Activated T-cell treated with anti-CD3 and anti-CD28 coated beads for 48 hours (primary cell): ENCODE results near the gene IL25.
"Not testable (repeated sequence)": the region's sequence is repeated elsewhere in the genome, so short reads cannot be mapped to it uniquely, and the experiment has no call there.

Experiments used
- DNase-seq: peaks from one replicate; pipeline ENCODE4 v3.0.0-alpha.2; 2020; ENCODE audit warnings: low read depth

The IL25 gene

DNA sequence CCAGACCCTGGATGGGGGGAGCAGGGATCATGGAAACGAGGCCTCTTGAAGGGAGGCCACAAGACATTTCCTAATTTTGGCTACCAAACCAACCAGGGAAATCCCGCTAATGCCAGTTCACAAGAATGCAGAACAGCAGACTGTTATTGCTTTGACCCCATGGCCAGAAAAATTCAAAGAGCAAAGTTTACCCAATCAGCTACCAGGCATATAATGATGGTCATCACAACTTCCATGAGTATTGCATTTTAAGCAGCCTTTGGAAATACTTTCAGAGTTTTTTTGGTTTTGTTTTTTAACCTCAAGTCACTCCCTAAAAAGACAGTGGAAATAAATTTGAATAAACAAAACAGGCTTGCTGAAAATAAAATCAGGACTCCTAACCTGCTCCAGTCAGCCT, at the start of gene IL25:
Gene IL25, plus strand, starts transcription at position 301 of the 400 bp plus-strand sequence.
- no peak for DNase-seq

DNA sequence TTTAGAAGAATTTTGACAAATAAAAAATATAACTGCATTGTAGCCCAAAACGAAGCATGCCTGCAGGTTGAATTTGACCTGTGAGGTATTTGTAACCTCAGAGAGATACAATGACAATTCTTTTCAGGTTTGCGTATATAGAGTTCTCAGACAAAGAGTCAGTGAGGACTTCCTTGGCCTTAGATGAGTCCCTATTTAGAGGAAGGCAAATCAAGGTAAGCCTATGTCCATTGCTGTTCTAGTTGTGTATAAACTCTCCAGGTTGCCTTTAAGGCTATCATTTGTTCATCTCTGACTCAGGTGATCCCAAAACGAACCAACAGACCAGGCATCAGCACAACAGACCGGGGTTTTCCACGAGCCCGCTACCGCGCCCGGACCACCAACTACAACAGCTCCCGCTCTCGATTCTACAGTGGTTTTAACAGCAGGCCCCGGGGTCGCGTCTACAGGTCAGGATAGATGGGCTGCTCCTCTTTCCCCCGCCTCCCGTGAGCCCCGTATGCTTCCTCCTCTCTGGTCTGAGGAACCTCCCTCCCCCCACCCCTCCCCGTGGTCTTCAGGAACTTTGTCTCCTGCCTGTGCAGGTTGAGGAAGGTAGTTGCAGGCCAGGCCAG, 48.7 kb upstream of the IL25 start:
- no peak for DNase-seq

DNA sequence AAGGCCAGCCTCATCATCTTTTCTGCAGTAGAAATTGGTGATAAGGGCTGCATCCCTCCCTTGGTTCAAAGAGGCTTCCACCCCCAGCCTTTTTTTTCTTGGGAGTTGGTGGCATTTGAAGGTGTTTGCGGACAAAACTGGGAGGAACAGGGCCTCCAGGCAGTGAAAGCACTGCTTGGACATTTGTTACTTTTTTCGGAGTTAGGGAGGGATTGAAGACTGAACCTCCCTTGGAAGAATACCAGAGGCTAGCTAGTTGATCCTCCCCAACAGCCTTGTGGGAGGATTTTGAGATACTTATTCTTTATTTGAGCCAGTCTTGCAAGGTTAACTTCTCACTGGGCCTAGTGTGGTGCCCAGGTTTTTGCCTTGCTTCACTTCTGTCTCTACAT, 48.2 kb upstream of the IL25 start:
- DNase-seq = no peak

DNA sequence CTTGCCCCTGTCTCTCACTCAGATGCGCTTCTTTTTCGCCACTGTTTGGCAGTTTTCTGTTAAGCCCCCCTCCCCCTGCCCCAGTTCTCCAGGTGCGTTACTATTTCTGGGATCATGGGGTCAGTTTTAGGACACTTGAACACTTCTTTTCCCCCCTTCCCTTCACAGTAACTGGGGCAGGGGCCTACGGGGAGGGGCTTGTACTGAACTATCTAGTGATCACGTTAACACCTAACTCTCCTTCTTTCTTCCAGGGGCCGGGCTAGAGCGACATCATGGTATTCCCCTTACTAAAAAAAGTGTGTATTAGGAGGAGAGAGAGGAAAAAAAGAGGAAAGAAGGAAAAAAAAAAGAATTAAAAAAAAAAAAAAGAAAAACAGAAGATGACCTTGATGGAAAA, 47.6 kb upstream of the IL25 start:
- DNase-seq = no peak

DNA sequence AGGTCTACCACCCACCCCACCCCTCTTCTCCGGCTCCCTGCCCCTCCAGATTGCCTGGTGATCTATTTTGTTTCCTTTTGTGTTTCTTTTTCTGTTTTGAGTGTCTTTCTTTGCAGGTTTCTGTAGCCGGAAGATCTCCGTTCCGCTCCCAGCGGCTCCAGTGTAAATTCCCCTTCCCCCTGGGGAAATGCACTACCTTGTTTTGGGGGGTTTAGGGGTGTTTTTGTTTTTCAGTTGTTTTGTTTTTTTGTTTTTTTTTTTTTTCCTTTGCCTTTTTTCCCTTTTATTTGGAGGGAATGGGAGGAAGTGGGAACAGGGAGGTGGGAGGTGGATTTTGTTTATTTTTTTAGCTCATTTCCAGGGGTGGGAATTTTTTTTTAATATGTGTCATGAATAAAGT, 46.9 kb upstream of the IL25 start:
- DNase-seq = not testable (repeated sequence)

DNA sequence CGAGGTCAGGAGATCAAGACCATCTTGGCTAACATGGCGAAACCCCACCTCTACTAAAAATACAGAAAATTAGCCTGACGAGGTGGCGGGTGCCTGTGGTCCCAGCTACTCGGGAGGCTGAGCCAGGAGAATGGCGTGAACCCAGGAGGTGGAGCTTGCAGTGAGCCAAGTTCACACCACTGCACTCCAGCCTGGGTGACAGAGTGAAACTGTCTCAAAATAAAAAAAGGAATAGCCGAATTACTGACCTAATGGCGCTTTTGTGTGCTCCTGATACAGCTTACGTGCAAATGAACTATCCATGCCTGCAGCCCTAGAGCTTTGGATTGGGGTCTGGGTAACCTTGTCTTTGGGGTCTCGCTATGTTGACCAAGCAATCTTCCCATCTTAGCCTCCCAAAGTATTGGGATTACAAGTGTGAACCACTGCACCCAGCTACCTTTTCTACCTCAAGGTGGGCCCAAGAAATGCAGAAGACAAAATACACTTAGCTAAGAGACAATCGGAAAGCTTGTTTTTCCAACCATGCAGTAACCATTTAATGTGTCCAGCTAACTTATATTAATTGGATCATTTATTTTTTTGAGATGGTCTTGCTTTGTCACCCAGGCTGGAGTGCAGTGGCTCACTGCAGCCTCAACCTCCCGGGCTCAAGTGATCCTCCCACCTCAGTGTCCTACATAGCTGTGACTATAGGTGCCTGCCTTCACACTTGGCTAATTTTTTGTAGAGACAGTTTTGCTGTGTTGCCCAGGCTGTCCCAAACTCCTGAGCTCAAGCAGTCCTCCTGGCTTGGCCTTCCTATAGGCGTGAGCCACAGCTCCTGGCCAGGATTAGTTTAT, 45.9 kb upstream of the IL25 start:
- DNase-seq = no peak

DNA sequence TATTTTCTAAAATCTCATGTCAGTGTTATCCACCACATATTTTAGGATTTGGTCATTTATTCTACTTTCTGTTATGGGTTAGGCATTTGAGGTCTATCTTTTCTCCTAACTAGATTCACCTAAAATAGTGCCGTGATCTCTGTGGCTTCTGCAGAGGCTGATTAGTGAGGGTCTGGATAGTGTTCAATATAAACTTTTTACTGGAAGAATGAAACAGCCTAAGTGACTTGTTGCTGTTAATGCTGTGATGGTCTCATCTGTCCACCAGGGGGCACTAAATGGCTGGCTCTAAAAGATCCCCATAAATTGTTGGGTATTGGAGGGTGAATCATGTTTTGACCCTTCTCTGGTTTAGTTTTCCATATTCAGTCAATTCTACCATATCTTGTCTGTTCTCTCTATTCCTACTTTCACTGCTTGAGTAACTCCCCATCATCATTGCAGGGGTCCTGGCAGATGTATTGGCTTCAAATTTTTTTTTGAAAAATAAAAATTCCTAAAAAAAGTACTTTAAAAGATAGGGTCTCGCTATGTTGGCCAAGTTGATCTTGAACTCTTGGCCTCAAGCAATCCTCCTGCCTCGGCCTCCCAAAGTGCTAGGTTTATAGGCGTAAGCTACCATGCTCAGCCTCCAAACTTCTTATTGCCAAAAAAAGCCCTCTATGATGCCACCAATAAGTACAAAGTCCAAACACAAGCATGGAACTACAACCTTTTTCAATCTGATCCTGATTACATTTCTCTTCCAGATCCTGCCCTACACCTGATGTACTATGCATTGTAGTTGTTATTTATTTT, 44.5 kb upstream of the IL25 start:
- peak; percentile 49 for DNase-seq

DNA sequence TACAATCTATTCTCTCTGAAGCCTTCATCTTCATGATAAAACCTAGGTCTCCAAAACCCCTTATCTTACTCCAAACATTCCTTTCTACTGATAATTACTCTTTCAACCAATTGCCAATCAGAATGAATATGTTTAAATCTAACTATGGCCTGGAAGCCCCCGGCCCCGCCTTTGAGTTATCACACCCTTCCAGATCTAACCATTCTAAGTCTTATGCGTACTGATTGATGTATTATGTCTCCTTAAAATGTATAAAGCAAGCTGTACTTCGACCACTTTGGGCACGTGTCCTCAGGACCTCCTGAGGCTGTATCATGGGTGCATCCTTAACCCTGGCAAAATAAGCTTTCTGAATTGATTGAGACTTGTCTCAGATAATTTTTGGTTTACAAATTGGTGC, 37.0 kb upstream of the IL25 start:
- DNase-seq = no peak

DNA sequence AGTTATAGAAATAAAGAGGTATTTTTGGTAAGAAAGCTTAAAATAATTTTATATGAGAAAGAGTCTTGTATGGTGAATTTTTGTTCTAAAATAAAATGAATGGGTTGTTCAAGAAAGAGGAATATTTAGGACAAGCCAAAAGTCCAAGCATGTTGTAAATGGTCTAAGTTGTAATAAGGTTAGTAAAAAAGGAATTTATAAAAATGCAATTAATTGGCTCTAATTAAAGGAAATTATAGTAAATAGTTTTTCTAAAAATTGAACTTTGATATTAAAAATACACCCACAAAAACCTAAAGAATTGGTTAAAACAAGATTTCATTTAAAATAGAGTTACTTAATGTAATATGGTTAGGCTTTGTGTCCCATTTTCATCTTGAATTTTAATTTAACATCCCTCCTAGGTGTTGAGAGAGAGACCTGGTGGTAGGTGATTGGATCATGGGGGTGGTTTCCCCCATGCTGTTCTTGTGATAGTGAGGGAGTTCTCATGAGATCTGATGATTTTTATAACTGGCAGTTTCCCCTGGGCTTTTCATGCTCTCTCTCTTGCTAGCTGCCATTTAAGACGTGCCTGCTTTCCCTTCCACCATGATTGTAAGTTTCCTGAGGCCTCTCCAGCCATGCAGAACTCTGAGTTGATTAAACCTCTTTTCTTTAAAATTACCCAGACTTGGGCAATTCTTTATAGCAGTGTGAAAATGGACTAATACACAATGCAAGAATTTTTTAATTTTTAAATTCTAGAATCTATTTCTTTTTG, 32.9 kb upstream of the IL25 start:
- no peak for DNase-seq

DNA sequence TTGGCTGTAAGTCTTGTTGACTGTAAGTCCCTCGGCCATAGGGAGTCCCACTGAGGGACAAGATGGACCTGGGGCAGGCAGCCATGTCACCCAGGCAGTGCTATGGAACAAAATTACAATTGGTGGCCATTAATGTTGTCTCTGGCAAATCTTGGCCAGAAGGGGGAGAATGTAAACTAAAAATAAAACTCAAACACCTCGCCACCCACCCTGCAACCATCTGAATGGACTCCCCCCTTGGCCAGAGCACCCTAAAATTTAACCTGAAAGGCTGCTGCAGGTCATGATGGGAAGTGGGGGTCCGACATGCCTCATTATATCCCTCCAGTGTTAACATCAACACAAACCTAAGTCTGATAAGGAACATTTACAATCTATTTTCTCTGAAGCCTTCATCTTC, 28.1 kb upstream of the IL25 start:
- no peak for DNase-seq

DNA sequence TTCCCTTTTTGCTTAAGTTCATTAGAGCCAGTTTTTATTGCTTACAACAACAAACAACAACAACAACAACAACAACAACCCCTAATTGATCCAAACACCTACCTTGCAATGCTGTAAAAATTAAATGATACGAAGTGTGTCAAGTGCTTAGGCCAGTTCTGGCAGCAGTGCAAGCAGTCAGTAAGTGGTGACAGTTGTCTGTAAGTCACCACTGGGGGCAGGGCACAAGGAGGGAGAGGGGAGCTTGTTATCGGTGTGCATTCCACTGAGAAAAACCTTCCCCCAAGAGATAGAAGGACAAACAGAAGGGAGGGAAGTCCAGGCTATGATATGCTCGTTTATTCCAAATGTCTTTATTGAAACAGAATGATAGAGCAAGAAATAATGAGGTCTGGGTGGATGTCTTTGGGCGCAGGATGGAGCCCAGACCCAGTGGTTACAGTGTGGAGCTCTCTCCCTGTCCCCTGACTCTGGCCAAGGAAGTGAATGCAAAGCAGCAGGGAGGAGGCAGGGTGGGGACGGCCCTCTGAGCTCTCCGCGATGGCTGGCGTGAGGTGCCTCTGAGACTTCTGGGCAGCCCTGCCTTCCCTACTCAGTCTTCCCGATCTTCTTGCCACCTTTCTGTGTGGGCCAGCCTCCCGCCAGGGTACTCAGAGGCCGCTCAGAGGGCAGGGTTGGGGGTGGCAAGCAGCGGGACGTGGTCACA, 26.5 kb upstream of the IL25 start:
- DNase-seq = no peak

DNA sequence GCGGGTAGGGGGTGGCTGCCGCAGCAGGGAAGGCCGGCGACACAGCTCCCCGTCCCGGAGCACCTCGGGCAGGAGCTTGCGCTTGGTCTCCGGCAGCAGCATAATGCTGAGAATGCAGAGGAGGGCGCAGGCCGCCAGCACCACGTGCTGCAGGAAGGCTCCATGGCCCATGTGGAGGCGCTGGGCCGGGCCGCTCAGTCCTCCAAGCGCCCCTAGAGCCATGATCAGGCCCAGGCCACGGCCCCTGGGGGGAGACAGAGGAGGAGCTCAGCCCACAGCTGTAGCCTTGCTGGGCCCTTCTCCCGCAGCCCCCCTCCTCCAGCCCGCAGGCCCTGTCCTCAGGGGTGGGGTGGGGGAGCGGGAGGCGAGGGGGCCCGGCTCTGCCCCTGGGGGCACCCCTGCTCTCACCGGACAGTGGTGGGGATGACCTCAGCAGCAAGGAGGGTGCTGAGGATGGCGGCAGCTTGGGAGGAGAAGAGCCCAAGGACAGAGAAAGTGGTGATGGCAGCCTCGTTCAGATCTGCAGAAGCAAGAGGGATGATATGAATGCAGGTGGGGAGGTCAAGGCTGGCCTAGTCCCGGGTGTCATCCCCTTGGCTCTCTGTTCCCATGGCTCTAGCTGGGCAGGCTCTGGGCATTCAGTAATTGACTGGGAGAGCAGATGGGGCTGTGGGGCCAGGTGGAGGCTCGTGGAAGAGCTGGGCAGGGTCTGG, 25.8 kb upstream of the IL25 start:
- no peak for DNase-seq

DNA sequence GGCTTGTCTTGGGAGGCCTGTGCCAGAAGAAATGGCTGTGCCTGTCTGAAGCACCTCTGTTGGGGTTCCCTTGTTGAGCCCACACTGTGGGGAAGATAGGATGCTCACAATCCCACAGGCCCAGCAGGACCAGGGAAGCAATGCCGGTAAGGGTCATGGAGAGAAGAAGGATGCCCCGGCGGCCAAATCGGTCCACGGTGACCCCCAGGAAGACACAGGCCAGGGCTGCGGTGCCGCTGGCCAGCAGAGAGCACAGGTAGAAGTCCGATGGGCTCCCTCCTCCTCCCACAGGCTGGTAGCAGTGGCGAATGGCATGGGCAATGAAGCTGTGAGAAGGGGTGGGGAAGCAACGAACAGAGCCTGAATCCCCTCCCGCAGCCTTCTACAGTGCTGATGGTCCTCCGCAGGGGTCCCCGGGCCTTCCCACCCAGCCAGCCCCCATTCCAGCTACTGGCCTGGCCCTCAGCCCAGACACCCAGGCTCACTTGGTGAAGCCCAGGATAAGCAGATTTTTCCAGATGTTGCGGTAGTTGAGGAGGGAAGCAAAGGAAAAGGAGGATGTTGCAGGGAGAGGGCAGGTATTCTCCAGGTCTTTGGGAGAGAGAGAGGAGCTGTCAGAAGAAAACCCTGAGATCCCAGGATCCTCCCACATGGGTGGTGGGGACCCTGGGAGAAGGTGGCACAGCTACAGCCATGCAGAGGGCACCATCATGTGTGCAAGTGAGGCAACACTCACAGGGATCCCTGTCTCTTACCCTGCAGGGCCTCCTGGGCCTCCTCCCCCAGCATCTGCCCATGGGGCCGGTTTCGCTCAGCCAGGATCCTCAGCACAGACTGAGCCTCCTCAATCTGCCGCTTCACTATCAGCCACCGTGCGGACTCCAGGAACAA, 25.0 kb upstream of the IL25 start:
- DNase-seq = no peak

DNA sequence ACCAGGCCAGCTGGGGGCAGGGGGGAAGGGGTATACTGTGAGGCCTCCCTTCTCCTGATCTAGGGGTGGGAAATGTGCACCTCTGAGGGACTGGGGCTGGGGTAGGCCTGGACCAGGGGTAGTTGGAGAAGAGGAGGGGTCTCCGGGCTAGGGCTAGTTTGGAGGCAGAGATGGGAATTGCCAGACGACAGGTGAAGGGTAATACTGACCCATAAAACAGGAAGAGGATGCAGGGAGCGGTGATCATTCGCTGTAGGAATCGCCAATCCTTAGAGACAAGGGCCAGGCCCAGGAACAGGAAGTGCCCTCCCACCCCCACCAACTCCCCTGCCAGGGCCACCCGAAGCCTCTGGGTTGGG, 24.3 kb upstream of the IL25 start:
- DNase-seq = no peak

DNA sequence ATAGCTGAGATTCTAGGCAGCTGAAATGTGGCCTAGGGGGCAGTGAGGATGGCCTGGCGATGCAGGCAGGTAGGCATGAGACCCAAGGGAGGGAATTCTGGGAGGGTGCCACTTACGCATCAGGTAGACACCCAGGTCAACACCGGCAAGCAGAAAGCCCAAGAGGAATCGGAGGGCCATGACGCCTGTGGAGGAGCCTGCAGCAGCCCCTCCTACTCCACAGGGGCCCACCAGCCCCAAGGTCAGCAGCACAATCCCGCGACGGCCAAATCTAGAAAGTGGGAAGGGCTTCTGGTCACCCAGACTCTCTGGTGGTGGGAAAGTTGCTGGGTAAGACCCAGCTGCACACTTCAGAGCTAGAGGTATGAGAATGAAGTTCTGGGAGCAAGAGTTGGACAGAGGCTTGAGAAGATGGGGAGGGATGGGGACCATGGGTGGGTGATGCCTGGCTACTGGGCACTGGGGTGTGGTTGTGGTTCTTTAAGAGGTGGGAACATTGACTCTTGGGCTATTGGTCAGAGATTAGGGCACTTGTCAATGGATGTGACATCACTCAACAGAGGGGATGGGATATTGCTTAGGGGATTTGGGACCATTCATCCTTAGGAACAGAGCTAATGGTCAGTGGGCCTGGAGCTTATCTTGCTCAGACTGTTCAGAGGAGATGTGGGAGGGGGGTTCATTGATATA, 23.3 kb upstream of the IL25 start:
- no peak for DNase-seq

DNA sequence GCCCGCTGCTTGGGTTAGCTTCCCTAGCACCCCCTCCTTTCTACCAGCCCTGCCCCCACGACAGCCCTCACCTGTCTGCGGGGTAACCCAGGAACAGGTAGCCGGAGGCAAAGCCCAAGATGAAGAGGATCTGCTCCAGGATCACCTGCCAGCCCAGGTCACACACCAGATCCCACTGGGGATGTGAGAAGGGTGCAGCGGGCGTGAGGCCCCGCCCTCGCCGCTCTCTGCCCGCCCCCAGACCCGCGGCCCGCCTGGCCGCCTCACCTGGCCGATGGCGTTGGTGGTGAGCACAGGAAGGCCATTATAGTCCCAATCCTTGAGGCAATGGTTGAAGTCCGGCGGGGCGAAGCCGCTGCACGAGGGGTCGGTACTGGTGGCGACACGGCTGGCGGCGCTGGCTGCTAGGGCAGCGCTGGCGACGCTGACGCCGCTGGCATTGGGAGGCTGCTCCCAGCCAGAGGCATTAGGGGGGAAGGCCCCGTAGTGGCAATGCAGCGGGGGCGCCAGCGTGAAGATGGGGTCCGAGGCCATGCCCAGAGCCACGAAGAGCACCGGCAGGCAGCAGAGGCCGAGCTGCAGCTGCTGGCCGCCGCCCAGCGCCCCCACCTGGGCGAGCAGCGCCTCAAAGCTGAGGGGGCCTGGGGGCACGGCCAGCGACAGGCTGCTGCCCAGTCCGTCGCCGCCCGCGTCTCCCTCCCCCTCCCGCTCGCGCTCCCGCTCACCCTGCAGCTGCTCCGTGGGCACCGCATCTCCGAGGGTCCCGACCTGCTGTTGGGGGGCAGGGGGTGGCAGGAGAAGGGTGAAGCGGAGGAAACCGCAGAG, 20.7 kb upstream of the IL25 start:
- DNase-seq = no peak

DNA sequence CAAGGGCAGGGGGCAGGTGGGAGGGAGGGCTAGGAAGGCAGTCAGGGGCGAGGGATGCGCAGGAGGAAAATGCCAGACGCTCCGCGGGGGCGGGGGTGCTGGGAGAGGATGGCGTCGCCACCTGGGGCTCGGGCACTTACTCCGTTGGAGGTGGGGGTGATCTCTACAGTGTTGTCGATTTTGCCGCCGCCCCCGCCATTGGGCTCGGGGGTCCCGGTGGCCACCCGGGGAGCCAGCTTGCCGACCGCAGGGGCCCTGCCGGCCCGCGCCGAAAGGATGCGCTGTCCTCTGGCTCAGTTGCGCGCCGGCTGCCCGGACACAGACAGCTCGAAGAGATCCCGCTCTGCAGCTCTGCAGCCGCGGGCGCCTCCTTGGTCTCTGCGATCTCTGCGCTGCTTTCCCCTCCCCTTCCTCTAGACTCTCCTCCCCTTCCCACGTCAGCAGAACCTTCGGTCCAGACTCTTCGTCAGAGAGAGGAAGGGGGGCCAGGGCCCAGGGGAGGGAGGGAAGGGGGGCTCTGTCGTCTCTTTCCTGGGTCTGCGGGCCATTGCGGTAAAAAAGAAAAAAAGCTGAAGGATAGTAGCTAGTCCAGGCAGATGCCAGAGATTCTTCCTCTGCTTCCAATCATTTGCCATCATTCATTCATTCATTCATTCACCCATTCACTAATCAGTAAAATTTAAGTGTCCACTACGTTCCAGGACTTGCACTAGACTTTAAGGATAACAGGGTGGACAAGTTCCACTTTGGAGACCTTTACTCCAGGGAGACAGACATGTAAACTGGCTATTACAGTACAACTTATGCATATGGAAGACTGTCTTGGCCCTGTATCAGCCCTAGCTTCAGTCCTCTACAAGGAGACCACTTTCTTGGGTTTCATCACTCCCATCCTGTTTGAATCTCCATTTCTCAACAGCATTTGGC, 19.8 kb upstream of the IL25 start, which contains the start of gene SLC22A17:
Gene SLC22A17, minus strand, starts transcription at position 382 of the 927 bp plus-strand sequence.
- DNase-seq = peak; percentile 24
